ENCODE data around the gene TPPP. TPM values are rescaled to one million over a fixed set of nuclear protein-coding genes. Genes with fewer than 3 reads are reported as not detected.

Gene TPPP
- total RNA-seq, 1 experiment from 2014 or later = 1.8 TPM

DNA sequence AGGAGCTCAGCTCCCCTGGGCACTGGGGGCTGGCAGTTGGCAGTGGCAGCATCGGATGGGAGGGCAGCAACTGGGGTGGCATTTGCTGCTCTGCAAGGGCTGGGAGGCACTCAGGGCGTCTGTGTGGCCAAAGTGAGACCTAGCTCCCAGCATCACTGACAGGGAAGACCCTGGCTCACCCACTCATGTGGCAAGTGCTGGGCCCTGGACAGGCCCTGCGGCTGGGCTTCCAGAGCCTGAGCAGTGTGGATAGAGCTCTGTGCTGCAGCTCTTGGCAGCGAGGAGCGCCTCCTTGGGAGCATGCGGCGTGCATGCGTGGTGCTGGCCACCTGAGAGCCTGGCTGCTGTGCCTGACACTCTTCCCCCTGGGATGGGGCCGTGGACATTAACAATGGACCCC lies 70.8 kb downstream of the TPPP start:
- ATAC-seq = no peak; the same call in 1 of the 2 replicates
- H3K4me1 Mint-ChIP-seq = no peaks in the 10 kb centered on the region
- no peaks in the 10 kb centered on the region for H3K27me3 Mint-ChIP-seq (ENCODE audit: low read depth)
- no peaks in the 10 kb centered on the region for H3K9me3 Mint-ChIP-seq
- CTCF ChIA-PET = interaction anchor here (0.6 kb wide), 1 partner anchor 99 kb away, joined by 4 read pairs; no protein-coding TSS in a partner anchor
- TF ChIP-seq OVOL2 (CRISPR knock-in tag; IDR thresholded peaks at IDR 0.05; ENCODE audit: borderline replicate concordance) = no peak
- TF ChIP-seq, protein P1, sequence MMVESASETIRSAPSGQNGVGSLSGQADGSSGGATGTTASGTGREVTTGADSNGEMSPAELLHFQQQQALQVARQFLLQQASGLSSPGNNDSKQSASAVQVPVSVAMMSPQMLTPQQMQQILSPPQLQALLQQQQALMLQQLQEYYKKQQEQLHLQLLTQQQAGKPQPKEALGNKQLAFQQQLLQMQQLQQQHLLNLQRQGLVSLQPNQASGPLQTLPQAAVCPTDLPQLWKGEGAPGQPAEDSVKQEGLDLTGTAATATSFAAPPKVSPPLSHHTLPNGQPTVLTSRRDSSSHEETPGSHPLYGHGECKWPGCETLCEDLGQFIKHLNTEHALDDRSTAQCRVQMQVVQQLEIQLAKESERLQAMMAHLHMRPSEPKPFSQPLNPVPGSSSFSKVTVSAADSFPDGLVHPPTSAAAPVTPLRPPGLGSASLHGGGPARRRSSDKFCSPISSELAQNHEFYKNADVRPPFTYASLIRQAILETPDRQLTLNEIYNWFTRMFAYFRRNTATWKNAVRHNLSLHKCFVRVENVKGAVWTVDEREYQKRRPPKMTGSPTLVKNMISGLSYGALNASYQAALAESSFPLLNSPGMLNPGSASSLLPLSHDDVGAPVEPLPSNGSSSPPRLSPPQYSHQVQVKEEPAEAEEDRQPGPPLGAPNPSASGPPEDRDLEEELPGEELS (CRISPR knock-in tag; IDR thresholded peaks at IDR 0.05) = no peak
- TF ChIP-seq, protein P2, sequence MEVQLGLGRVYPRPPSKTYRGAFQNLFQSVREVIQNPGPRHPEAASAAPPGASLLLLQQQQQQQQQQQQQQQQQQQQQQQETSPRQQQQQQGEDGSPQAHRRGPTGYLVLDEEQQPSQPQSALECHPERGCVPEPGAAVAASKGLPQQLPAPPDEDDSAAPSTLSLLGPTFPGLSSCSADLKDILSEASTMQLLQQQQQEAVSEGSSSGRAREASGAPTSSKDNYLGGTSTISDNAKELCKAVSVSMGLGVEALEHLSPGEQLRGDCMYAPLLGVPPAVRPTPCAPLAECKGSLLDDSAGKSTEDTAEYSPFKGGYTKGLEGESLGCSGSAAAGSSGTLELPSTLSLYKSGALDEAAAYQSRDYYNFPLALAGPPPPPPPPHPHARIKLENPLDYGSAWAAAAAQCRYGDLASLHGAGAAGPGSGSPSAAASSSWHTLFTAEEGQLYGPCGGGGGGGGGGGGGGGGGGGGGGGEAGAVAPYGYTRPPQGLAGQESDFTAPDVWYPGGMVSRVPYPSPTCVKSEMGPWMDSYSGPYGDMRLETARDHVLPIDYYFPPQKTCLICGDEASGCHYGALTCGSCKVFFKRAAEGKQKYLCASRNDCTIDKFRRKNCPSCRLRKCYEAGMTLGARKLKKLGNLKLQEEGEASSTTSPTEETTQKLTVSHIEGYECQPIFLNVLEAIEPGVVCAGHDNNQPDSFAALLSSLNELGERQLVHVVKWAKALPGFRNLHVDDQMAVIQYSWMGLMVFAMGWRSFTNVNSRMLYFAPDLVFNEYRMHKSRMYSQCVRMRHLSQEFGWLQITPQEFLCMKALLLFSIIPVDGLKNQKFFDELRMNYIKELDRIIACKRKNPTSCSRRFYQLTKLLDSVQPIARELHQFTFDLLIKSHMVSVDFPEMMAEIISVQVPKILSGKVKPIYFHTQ (CRISPR knock-in tag; IDR thresholded peaks at IDR 0.05) = no peak
- no peak for TF ChIP-seq TCF7 (CRISPR knock-in tag; IDR thresholded peaks at IDR 0.05; ENCODE audit: low read depth)
- no peak for TF ChIP-seq ZNF317 (CRISPR knock-in tag; IDR thresholded peaks at IDR 0.05; ENCODE audit: borderline replicate concordance, low read depth)
- TF ChIP-seq, protein P3, sequence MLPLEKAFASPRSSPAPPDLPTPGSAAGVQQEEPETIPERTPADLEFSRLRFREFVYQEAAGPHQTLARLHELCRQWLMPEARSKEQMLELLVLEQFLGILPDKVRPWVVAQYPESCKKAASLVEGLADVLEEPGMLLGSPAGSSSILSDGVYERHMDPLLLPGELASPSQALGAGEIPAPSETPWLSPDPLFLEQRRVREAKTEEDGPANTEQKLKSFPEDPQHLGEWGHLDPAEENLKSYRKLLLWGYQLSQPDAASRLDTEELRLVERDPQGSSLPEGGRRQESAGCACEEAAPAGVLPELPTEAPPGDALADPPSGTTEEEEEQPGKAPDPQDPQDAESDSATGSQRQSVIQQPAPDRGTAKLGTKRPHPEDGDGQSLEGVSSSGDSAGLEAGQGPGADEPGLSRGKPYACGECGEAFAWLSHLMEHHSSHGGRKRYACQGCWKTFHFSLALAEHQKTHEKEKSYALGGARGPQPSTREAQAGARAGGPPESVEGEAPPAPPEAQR (CRISPR knock-in tag; IDR thresholded peaks at IDR 0.05) = no peak
- no peak for TF ChIP-seq GRHL2 (CRISPR knock-in tag; IDR thresholded peaks at IDR 0.05; ENCODE audit: insufficient replicate concordance, severe bottlenecking)
- TF ChIP-seq TEAD4 (CRISPR knock-in tag; IDR thresholded peaks at IDR 0.05) = no peak
- no peak for TF ChIP-seq ZNF138 (CRISPR knock-in tag; conservative IDR thresholded peaks at IDR 0.05)
- TF ChIP-seq, protein P4, sequence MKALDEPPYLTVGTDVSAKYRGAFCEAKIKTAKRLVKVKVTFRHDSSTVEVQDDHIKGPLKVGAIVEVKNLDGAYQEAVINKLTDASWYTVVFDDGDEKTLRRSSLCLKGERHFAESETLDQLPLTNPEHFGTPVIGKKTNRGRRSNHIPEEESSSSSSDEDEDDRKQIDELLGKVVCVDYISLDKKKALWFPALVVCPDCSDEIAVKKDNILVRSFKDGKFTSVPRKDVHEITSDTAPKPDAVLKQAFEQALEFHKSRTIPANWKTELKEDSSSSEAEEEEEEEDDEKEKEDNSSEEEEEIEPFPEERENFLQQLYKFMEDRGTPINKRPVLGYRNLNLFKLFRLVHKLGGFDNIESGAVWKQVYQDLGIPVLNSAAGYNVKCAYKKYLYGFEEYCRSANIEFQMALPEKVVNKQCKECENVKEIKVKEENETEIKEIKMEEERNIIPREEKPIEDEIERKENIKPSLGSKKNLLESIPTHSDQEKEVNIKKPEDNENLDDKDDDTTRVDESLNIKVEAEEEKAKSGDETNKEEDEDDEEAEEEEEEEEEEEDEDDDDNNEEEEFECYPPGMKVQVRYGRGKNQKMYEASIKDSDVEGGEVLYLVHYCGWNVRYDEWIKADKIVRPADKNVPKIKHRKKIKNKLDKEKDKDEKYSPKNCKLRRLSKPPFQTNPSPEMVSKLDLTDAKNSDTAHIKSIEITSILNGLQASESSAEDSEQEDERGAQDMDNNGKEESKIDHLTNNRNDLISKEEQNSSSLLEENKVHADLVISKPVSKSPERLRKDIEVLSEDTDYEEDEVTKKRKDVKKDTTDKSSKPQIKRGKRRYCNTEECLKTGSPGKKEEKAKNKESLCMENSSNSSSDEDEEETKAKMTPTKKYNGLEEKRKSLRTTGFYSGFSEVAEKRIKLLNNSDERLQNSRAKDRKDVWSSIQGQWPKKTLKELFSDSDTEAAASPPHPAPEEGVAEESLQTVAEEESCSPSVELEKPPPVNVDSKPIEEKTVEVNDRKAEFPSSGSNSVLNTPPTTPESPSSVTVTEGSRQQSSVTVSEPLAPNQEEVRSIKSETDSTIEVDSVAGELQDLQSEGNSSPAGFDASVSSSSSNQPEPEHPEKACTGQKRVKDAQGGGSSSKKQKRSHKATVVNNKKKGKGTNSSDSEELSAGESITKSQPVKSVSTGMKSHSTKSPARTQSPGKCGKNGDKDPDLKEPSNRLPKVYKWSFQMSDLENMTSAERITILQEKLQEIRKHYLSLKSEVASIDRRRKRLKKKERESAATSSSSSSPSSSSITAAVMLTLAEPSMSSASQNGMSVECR (CRISPR knock-in tag; IDR thresholded peaks at IDR 0.05; ENCODE audit: borderline replicate concordance) = no peak
- TF ChIP-seq RELA (CRISPR knock-in tag; IDR thresholded peaks at IDR 0.05; ENCODE audit: borderline replicate concordance) = no peak
- no peak for DNase-seq (ENCODE audit: low spot score)
- H3K4me3 Mint-ChIP-seq = no peak overlapping the region
- POLR2A ChIA-PET = no interaction called here
- no peak overlapping the region for H3K27ac Mint-ChIP-seq
- H3K36me3 Mint-ChIP-seq = peaks cover 67% of the 10 kb centered on the region

DNA sequence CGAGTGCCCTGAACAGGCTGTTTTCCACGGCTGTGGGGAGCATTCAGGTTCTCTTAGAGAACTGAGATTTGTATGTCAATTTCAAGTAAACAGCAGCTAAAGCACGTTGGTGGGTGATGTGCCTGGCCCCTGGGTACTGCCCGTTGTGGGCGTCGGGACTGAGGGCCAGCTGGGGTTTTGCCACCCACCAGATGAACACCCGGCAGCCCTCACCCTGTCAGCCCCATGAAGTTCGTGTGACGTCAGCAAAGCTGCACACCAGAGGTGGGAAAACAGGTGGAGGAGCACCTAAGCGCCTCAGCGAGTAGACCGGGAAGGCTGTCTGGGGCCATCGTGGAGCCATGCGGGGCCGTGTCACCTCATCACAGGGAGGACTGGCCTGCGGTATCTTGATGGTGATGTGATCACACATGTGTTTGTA lies 71.8 kb downstream of the TPPP start:
- DNase-seq (ENCODE audit: low spot score) (no peak), ATAC-seq (no peak)
- H3K4me3 Mint-ChIP-seq = no peak overlapping the region
- CTCF ChIA-PET = no interaction called here
- TF ChIP-seq ZNF423 (CRISPR knock-in tag; IDR thresholded peaks at IDR 0.05) = no peak
- H3K36me3 Mint-ChIP-seq = peaks cover 60% of the 10 kb centered on the region
- POLR2A ChIA-PET = no interaction called here
- H3K9me3 Mint-ChIP-seq = no peaks in the 10 kb centered on the region
- H3K27me3 Mint-ChIP-seq (ENCODE audit: low read depth) = no peaks in the 10 kb centered on the region
- no peak overlapping the region for H3K27ac Mint-ChIP-seq
- no peaks in the 10 kb centered on the region for H3K4me1 Mint-ChIP-seq
